HCT116 (cell line): ENCODE measurements around the gene TET3. TPM values are rescaled to one million over a fixed set of nuclear protein-coding genes. Genes with fewer than 3 reads are reported as not detected.

Source experiments
- ATAC-seq: fragments of 200-7000 bp; cut with Tn5 transposase; 2 replicates; pipeline ENCODE4 v1.9.1; 2020; ENCODE audit warnings: mild to moderate bottlenecking, moderate library complexity
- BruUV-seq: library from RNA; stranded (reverse); fragments of 400-500 nt; replicated peaks from 2 replicates; lab custom pipeline; 2021; lab: Mats Ljungman, UMichigan
- CTCF ChIA-PET: fragments of 300-600 bp; sonication (Branson Sonifier 250); formaldehyde crosslinking; loops from one replicate; lab custom pipeline; 2021; ENCODE audit warnings: antibody characterized with exemption; lab: Charles Lee
- POLR2A ChIA-PET: fragments of 300-600, 350-600 bp; sonication (Branson Sonifier 250); formaldehyde crosslinking; loops from one replicate; lab custom pipeline; 2021; ENCODE audit warnings: antibody characterized with exemption; lab: Charles Lee
- RAD21 ChIA-PET, 2 experiments: fragments of 300-600 bp; sonication (Branson Sonifier 250); formaldehyde crosslinking; loops; one replicate each; lab custom pipeline; 2023; ENCODE audit warnings: low total read pairs in 2 of 2; ENCODE audit not compliant: uncharacterized antibody in 2 of 2, unreplicated experiment in 2 of 2, low non-redundant PET in 1 of 2; lab: Charles Lee
- DNase-seq: peaks from one replicate; pipeline ENCODE4 v3.0.0-alpha.2; 2010; ENCODE audit warnings: low read depth, low spot score
- H2AFZ ChIP-seq: fragments of 200-600 bp; shearing (Covaris generic), sonication (generic); 2 replicates; pipeline ENCODE4 v1.6.1; 2017; ENCODE audit warnings: low read depth, mixed run types, mixed read lengths, antibody characterized with exemption, low read length; ENCODE audit not compliant: poor library complexity, severe bottlenecking
- H3K27ac ChIP-seq: 2 replicates; pipeline ENCODE4 v1.5.1; 2012; ENCODE audit warnings: low read depth, low read length
- H3K27me3 ChIP-seq: fragments of 200-600 bp; sonication (generic); 2 replicates; pipeline ENCODE4 v1.6.1; 2016; ENCODE audit warnings: mixed run types, low read length, mixed read lengths; ENCODE audit not compliant: insufficient read depth
- H3K36me3 ChIP-seq, 2 experiments: fragments of 200-500 bp in 1 of 2; fragments of 200-600 bp in 1 of 2; sonication (Bioruptor generic) in 1 of 2; sonication (generic) in 1 of 2; 2 replicates each; pipeline versions ENCODE4 v1.5.1 to v1.6.1; 2014 to 2016; ENCODE audit warnings: low read length in 2 of 2, inconsistent platforms in 1 of 2, mixed read lengths in 1 of 2, mixed run types in 1 of 2; ENCODE audit not compliant: insufficient read depth in 2 of 2, control insufficient read depth in 1 of 2
- H3K4me1 ChIP-seq, 2 experiments: fragments of 200-600 bp in 1 of 2; sonication (generic) in 1 of 2; 2 replicates each; pipeline versions ENCODE4 v1.5.1 to v1.6.1; 2012 to 2017; ENCODE audit warnings: low read length in 2 of 2, inconsistent platforms in 1 of 2, mild to moderate bottlenecking in 1 of 2, mixed read lengths in 1 of 2, mixed run types in 1 of 2, moderate library complexity in 1 of 2; ENCODE audit not compliant: insufficient read depth in 2 of 2, control insufficient read depth in 1 of 2
- H3K4me2 ChIP-seq: fragments of 200-600 bp; sonication (generic); 2 replicates; pipeline ENCODE4 v1.6.1; 2017; ENCODE audit warnings: mixed run types, low read length, mixed read lengths
- H3K4me3 ChIP-seq, 2 experiments: fragments of 200-600 bp in 1 of 2; sonication (generic) in 1 of 2; replicated peaks in 1 of 2; 2 replicates each; pipeline ENCODE4 v1.5.1; 2011 to 2016; ENCODE audit warnings: low read length in 2 of 2, control low read depth in 1 of 2, low read depth in 1 of 2, mild to moderate bottlenecking in 1 of 2, mixed read lengths in 1 of 2, mixed run types in 1 of 2
- H3K79me2 ChIP-seq: fragments of 200-600 bp; sonication (generic); 2 replicates; pipeline ENCODE4 v1.6.1; 2017; ENCODE audit warnings: mild to moderate bottlenecking, mixed run types, low read length, moderate library complexity, mixed read lengths; ENCODE audit not compliant: insufficient read depth
- H3K9ac ChIP-seq: fragments of 200-600 bp; sonication (generic); 2 replicates; pipeline ENCODE4 v1.6.1; 2016; ENCODE audit warnings: low read length, mixed read lengths
- H3K9me2 ChIP-seq: fragments of 200-600 bp; sonication (generic), shearing (Covaris generic); 2 replicates; pipeline ENCODE4 v1.6.1; 2017; ENCODE audit warnings: mixed run types, mild to moderate bottlenecking, moderate library complexity; ENCODE audit not compliant: insufficient read depth
- H3K9me3 ChIP-seq, 2 experiments: fragments of 200-500 bp in 1 of 2; fragments of 200-600 bp in 1 of 2; sonication (Bioruptor generic) in 1 of 2; sonication (generic) in 1 of 2; 2 replicates each; pipeline ENCODE4 v1.6.1; 2014 to 2017; ENCODE audit warnings: low read length in 2 of 2, mixed read lengths in 2 of 2, inconsistent platforms in 1 of 2, low read depth in 1 of 2, mild to moderate bottlenecking in 1 of 2, mixed run types in 1 of 2, moderate library complexity in 1 of 2; ENCODE audit not compliant: control insufficient read depth in 1 of 2, insufficient read depth in 1 of 2
- H4K20me1 ChIP-seq: fragments of 200-600 bp; sonication (generic), shearing (Covaris generic); 2 replicates; pipeline ENCODE4 v1.6.1; 2017; ENCODE audit warnings: mixed run types, mild to moderate bottlenecking, moderate library complexity; ENCODE audit not compliant: insufficient read depth
- CBX3 ChIP-seq: IDR thresholded peaks from 2 replicates; pipeline ENCODE4 v1.6.1; 2012; ENCODE audit warnings: low read depth
- ELF1 ChIP-seq: IDR thresholded peaks from 2 replicates; pipeline ENCODE4 v1.6.1; 2012; ENCODE audit warnings: low read depth, borderline replicate concordance
- EZH2 ChIP-seq: fragments of 200-600 bp; sonication (generic); IDR thresholded peaks from 2 replicates; pipeline ENCODE4 v1.6.1; 2017; ENCODE audit warnings: antibody characterized with exemption, mixed run types
- POLR2A ChIP-seq: IDR thresholded peaks from 2 replicates; pipeline ENCODE4 v1.7.0; 2011; ENCODE audit warnings: borderline replicate concordance; ENCODE audit not compliant: insufficient read depth, insufficient read length; ENCODE audit errors: extremely low read depth
- POLR2AphosphoS5 ChIP-seq: IDR thresholded peaks from 2 replicates; pipeline ENCODE4 v1.6.1; 2011; ENCODE audit warnings: mild to moderate bottlenecking, low read depth, low read length, moderate library complexity
- TCF7L2 ChIP-seq: IDR thresholded peaks from 2 replicates; pipeline ENCODE4 v1.7.0; 2011; ENCODE audit warnings: borderline replicate concordance, inconsistent platforms; ENCODE audit not compliant: insufficient read depth, insufficient read length; ENCODE audit errors: extremely low read depth
- ZNF274 ChIP-seq: fragments of 200-500 bp; sonication (Bioruptor generic); IDR thresholded peaks from 2 replicates; pipeline ENCODE4 v1.6.1; 2014; ENCODE audit warnings: mild to moderate bottlenecking, low read depth, low read length, inconsistent platforms
- intact Hi-C: fragments of 100-400 bp; cut with micrococcal nuclease; formaldehyde crosslinking; loops from 2 replicates; pipeline ENCODE4 v1.10.0; 2022
- total RNA-seq: library from RNA; stranded (reverse); gene quantifications from one replicate; pipeline ENCODE4 v1.2.1, GENCODE V29; 2021; ENCODE audit not compliant: unreplicated experiment
- TF ChIP-seq, protein P1 (sequence below): IDR thresholded peaks from 2 replicates; pipeline ENCODE4 v1.6.1; 2012

TET3 gene
- total RNA-seq, 1 experiment from 2014 or later = 15.4 TPM

DNA sequence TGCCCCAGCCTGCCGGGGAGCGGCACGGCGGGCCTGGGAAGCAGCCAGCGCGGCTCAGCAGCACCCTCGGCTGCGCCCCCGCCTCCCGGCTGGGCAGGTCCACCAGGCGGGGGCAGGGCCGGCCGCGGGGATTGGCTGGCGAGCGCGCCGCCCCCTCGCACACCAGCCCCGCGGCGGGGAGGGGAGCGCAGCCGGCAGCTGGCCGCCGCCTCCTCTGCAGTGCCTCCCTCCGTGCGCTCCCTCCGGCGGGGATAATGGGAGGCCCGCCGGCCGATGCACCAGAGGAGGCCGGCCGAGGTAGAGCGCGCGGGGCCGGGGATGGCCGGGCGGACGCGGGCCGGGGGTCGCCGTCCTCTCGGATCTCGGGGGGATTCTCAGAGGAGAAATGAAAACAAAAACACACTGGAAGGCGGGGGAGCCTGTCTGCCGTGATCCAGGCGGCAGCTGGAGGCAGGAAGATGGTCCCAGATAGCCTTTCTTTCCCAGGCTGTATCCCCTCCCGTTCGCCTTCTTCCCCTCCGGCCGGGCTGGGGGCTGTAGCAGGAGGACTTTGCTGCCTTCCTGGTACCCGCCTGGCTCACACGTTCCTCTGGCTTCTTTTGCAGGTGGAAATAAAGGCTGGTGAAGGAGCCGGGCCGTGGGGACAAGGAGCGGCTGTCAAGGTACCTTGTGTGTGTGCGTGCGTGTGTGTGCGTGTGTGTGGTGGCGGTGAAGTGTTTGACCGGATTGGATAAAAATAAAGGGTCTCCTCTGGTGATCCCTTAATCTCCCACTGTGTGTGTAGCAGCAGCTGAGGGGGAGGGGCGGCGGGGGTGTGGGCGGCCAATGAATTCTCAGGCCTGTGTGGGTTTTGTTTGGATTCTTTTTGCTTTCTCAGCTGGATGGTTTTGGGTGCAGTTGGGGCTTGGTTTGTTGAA, 18.1 kb downstream of the TET3 start:
- no peak for TF ChIP-seq POLR2A
- no peak for TF ChIP-seq ELF1
- TF ChIP-seq ZNF274 = no peak
- TF ChIP-seq EZH2 = no peak
- TF ChIP-seq, protein P1, sequence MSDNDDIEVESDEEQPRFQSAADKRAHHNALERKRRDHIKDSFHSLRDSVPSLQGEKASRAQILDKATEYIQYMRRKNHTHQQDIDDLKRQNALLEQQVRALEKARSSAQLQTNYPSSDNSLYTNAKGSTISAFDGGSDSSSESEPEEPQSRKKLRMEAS = no peak
- TF ChIP-seq TCF7L2 = no peak
- no peak for TF ChIP-seq CBX3
- no peak for TF ChIP-seq POLR2AphosphoS5
- Histone ChIP-seq H4K20me1 (no peaks in the 10 kb centered on the region), H3K4me2 (no peak overlapping the region), H3K79me2 (peaks cover 59% of the 10 kb centered on the region), H3K4me1 (peaks cover 7 to 24% of the 10 kb centered on the region in 2 experiments; a peak in 3 of 4 replicates), H3K27me3 (no peaks in the 10 kb centered on the region), H3K4me3 (no peak overlapping the region), H3K9me3 (no peaks in the 10 kb centered on the region), H3K9me2 (no peaks in the 10 kb centered on the region), H3K27ac (no peak overlapping the region), H3K9ac (no peak overlapping the region), H3K36me3 (peaks cover 0 to 3% of the 10 kb centered on the region in 2 experiments; a peak in 1 of 4 replicates), H2AFZ (no peak overlapping the region)
- ATAC-seq (no peak), DNase-seq (no peak)
- ChIA-PET RAD21 (no interaction called here), POLR2A (no interaction called here), CTCF (no interaction called here)
- intact Hi-C loops = no loop called here
- BruUV-seq = no TSS peak
